Measurements from ENCODE around the gene SOCS7. TPM values are rescaled to one million over a fixed set of nuclear protein-coding genes. Genes with fewer than 3 reads are reported as not detected.

The SOCS7 gene
- total and polyA plus RNA-seq, 2 of the 4 experiments (the other 2 are of a cell fraction) = 6.5 to 6.8 TPM

DNA sequence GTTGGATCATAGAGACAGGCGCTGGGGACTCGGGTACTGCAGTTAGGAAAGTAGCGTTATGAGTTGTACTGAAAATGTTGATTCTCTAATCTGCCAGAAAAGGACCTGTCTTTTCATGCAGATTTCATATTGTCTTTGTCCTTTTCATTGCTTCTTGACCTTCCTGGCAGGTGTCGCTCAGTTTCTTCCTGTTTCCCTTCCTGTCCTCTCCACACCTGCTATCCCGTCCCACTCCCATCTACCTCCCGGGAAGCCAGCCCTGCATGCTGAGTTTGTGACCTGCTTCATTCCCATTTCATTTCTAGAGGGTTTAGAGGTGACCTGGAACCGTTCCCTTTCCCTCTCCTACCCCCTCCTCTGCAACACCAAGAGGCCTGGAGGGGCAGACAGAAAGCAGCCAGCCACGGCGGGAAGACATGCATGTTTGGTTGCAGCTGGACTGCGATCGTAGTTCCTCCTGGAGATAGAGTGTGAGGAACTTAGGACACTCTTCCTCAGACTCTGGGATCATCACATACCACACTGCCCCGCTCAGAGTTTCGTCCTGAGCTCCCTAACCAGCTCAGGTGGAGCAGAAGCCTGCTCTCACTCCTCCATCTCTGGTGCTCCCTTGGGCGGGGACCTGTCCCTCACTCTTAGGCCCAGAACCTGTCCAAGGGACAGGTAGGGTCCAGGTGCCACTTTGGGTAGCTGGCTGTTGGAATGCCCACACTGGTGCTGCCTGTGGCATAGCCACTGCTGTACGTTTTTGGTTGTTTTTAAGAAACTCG lies 52.7 kb downstream of the SOCS7 start:
- H4K91ac ChIP-seq (ENCODE audit: insufficient read depth, low read depth, low read length) = no peak overlapping the region
- no peak overlapping the region for H4K8ac ChIP-seq (ENCODE audit: low read depth in 2 of 2, low read length in 2 of 2)
- H3K56ac ChIP-seq (ENCODE audit: extremely low read depth, insufficient read depth, low read length) = no peak overlapping the region
- DNase-seq = no peak
- H2BK15ac ChIP-seq (ENCODE audit: low read depth, low read length) = no peak overlapping the region
- H3K18ac ChIP-seq (ENCODE audit: low read depth, low read length) = no peak overlapping the region
- peaks cover 6% of the 10 kb centered on the region; the same call in 1 of the 2 replicates for H3K9me1 ChIP-seq (ENCODE audit: insufficient read depth, low read length)
- no peak overlapping the region for H2AK5ac ChIP-seq (ENCODE audit: low read depth, low read length)
- dilution Hi-C loops (cut with HindIII; ENCODE audit: low sequenced_read_pairs, unreplicated experiment) = no loop called here
- no peaks in the 10 kb centered on the region for H4K20me1 ChIP-seq (ENCODE audit: insufficient read depth, low read length)
- no peak overlapping the region for H4K5ac ChIP-seq (ENCODE audit: low read depth, low read length)
- H3K9me3 ChIP-seq (ENCODE audit: control insufficient read depth, insufficient read depth, low read length) = no peaks in the 10 kb centered on the region
- no peaks in the 10 kb centered on the region for H3K27me3 ChIP-seq (ENCODE audit: control insufficient read depth, insufficient read depth, low read length)
- peaks cover 30% of the 10 kb centered on the region for H3K36me3 ChIP-seq (ENCODE audit: control insufficient read depth, insufficient read depth, low read length)
- no peak overlapping the region for H3K4me2 ChIP-seq (ENCODE audit: low read depth, low read length)
- H2BK5ac ChIP-seq (ENCODE audit: low read depth, low read length, poor library complexity, severe bottlenecking) = no peak overlapping the region
- no peak overlapping the region for H2AFZ ChIP-seq (replicated peaks; ENCODE audit: low read length, poor library complexity)
- H3K9ac ChIP-seq (ENCODE audit: low read depth, low read length) = no peak overlapping the region
- no peak overlapping the region for H3K23ac ChIP-seq (ENCODE audit: low read depth, low read length)
- peaks cover 1% of the 10 kb centered on the region; the same call in 1 of the 2 replicates for H3K4me1 ChIP-seq (ENCODE audit: control insufficient read depth, insufficient read depth, low read length)
- H3K4me3 ChIP-seq (ENCODE audit: insufficient read depth, low read depth, low read length) = no peak overlapping the region
- H3K27ac ChIP-seq (ENCODE audit: insufficient read depth, low read length) = no peak overlapping the region
- WGBS, 2 experiments (ENCODE audit: extremely low coverage in 2 of 2, insufficient read length in 1 of 2) = 72% methylated on average over 3 of the region's 16 CpGs; no CpG with 5 or more reads in 1 of the 2 experiments
- no peak overlapping the region for H3K14ac ChIP-seq (replicated peaks; ENCODE audit: low read depth, low read length)
- TF ChIP-seq BHLHE40 (IDR thresholded peaks at IDR 0.05; ENCODE audit: low read depth, low read length) (no peak), NFE2L2 (IDR thresholded peaks at IDR 0.05; ENCODE audit: low read depth, low read length) (no peak)
- no peak overlapping the region for H3K4ac ChIP-seq (ENCODE audit: low read depth, low read length)
- no peak for ATAC-seq (ENCODE audit: low read depth)
- CTCF ChIA-PET = no interaction called here
- in situ Hi-C loops (cut with MboI; ENCODE audit: low sequenced_read_pairs) = loop anchor here (5.0 kb wide), 1 partner anchor 47 kb away; no protein-coding TSS in a partner anchor
- POLR2A ChIA-PET (ENCODE audit: unreplicated experiment) = no interaction called here
- BruUV-seq (replicated peaks) = no TSS peak
- no peak overlapping the region for H2BK20ac ChIP-seq (ENCODE audit: low read depth, low read length)
- peaks cover 0 to 3% of the 10 kb centered on the region in 2 experiments; a peak in 1 of 4 replicates for H3K79me1 ChIP-seq (ENCODE audit: low read depth in 1 of 2, low read length in 2 of 2)
- intact Hi-C loops (cut with micrococcal nuclease) = no loop called here
- no peak overlapping the region for H2AK9ac ChIP-seq (replicated peaks; ENCODE audit: low read depth, low read length, poor library complexity)
- H2BK120ac ChIP-seq (ENCODE audit: low read depth, low read length) = no peak overlapping the region
